H9 (cell line): ENCODE data around the gene IRF6. TPM values are rescaled to one million over a fixed set of nuclear protein-coding genes. Genes with fewer than 3 reads are reported as not detected.
A peak's percentile ranks its signal among the peaks of the same experiment; 100 is the strongest.

Experiments used
- DNase-seq: peaks from one replicate; pipeline ENCODE4 v3.0.0-alpha.2; 2017
- H2AFZ ChIP-seq: one replicate; pipeline ENCODE4 v1.6.1; 2013; ENCODE audit warnings: mild to moderate bottlenecking, low read length, control low read depth, moderate library complexity
- H2AK5ac ChIP-seq: 2 replicates; pipeline ENCODE4 v1.6.1; 2013; ENCODE audit warnings: low read length, control low read depth, mixed read lengths; ENCODE audit not compliant: insufficient read length
- H2BK120ac ChIP-seq: one replicate; pipeline ENCODE4 v1.6.1; 2013; ENCODE audit warnings: low read depth, mild to moderate bottlenecking, low read length, control low read depth, inconsistent platforms; ENCODE audit not compliant: poor library complexity, severe bottlenecking
- H2BK12ac ChIP-seq: 2 replicates; pipeline ENCODE4 v1.6.1; 2013; ENCODE audit warnings: low read length, control low read depth, mixed read lengths, low read depth; ENCODE audit not compliant: insufficient read length
- H2BK15ac ChIP-seq: 2 replicates; pipeline ENCODE4 v1.6.1; 2013; ENCODE audit warnings: low read depth, low read length, control low read depth
- H2BK20ac ChIP-seq: one replicate; pipeline ENCODE4 v1.6.1; 2013; ENCODE audit warnings: low read depth, mild to moderate bottlenecking, low read length, control low read depth, inconsistent platforms; ENCODE audit not compliant: poor library complexity, severe bottlenecking
- H2BK5ac ChIP-seq: 2 replicates; pipeline ENCODE4 v1.6.1; 2013; ENCODE audit warnings: low read length, control low read depth, mixed read lengths; ENCODE audit not compliant: insufficient read length
- H3K14ac ChIP-seq: 2 replicates; pipeline ENCODE4 v1.6.1; 2013; ENCODE audit warnings: low read length, control low read depth; ENCODE audit not compliant: insufficient read depth
- H3K18ac ChIP-seq: 2 replicates; pipeline ENCODE4 v1.6.1; 2013; ENCODE audit warnings: low read depth, mild to moderate bottlenecking, mixed read lengths, low read length, control low read depth; ENCODE audit not compliant: insufficient read length
- H3K23ac ChIP-seq: 2 replicates; pipeline ENCODE4 v1.6.1; 2013; ENCODE audit warnings: low read length, control low read depth, mixed read lengths, low read depth; ENCODE audit not compliant: insufficient read length
- H3K23me2 ChIP-seq: 2 replicates; pipeline ENCODE4 v1.6.1; 2013; ENCODE audit warnings: low read depth, mild to moderate bottlenecking, mixed read lengths, low read length, control low read depth; ENCODE audit not compliant: insufficient read length, poor library complexity, severe bottlenecking
- H3K27ac ChIP-seq: 2 replicates; pipeline ENCODE4 v1.5.1; 2013; ENCODE audit warnings: low read length, control low read depth, mixed read lengths, low read depth; ENCODE audit not compliant: insufficient read length
- H3K27me3 ChIP-seq: 2 replicates; pipeline ENCODE4 v1.6.1; 2013; ENCODE audit warnings: low read length, control low read depth, inconsistent platforms; ENCODE audit not compliant: insufficient read depth
- H3K4ac ChIP-seq: 2 replicates; pipeline ENCODE4 v1.6.1; 2013; ENCODE audit warnings: low read depth, mild to moderate bottlenecking, control low read depth, inconsistent platforms, low read length, moderate library complexity
- H3K4me1 ChIP-seq: 2 replicates; pipeline ENCODE4 v1.6.1; 2013; ENCODE audit warnings: low read length, control low read depth, inconsistent platforms; ENCODE audit not compliant: insufficient read depth
- H3K4me2 ChIP-seq: 2 replicates; pipeline ENCODE4 v1.6.1; 2013; ENCODE audit warnings: low read length, control low read depth, mixed read lengths; ENCODE audit not compliant: insufficient read length, insufficient read depth
- H3K56ac ChIP-seq: 2 replicates; pipeline ENCODE4 v1.6.1; 2013; ENCODE audit warnings: low read depth, mild to moderate bottlenecking, mixed read lengths, low read length, control low read depth; ENCODE audit not compliant: insufficient read length
- H3K79me1 ChIP-seq: 2 replicates; pipeline ENCODE4 v1.6.1; 2013; ENCODE audit warnings: low read depth, mild to moderate bottlenecking, moderate library complexity, low read length, control low read depth, inconsistent platforms; ENCODE audit not compliant: insufficient read depth, poor library complexity, severe bottlenecking
- H3K79me2 ChIP-seq: 2 replicates; pipeline ENCODE4 v1.6.1; 2013; ENCODE audit warnings: low read length, control low read depth, inconsistent platforms; ENCODE audit not compliant: insufficient read depth
- H3K9ac ChIP-seq: 2 replicates; pipeline ENCODE4 v1.6.1; 2013; ENCODE audit warnings: low read length, control low read depth, mixed read lengths; ENCODE audit not compliant: insufficient read length; ENCODE audit errors: extremely low read depth
- H3K9me3 ChIP-seq: one replicate; pipeline ENCODE4 v1.6.1; 2013; ENCODE audit warnings: low read depth, low read length, inconsistent platforms; ENCODE audit not compliant: control insufficient read depth
- H3T11ph ChIP-seq: one replicate; pipeline ENCODE4 v1.6.1; 2013; ENCODE audit warnings: mild to moderate bottlenecking, low read length, control low read depth, inconsistent platforms
- H4K20me1 ChIP-seq: one replicate; pipeline ENCODE4 v1.6.1; 2013; ENCODE audit not compliant: control insufficient read depth, insufficient read length, insufficient read depth
- H4K5ac ChIP-seq: 2 replicates; pipeline ENCODE4 v1.6.1; 2013; ENCODE audit warnings: low read depth, mild to moderate bottlenecking, mixed read lengths, low read length, control low read depth; ENCODE audit not compliant: insufficient read length
- H4K8ac ChIP-seq: replicated peaks from 2 replicates; pipeline ENCODE4 v1.6.1; 2013; ENCODE audit warnings: low read length, control low read depth, mixed read lengths, low read depth; ENCODE audit not compliant: insufficient read length
- H4K91ac ChIP-seq: 2 replicates; pipeline ENCODE4 v1.6.1; 2013; ENCODE audit warnings: low read depth, mild to moderate bottlenecking, moderate library complexity, mixed read lengths, low read length, control low read depth; ENCODE audit not compliant: insufficient read length
- H3K27ac Mint-ChIP-seq, 3 experiments: 2 replicates in 2 of 3; 3 replicates in 1 of 3; pipeline ENCODE4 v1.8.0; 2020 to 2021; ENCODE audit warnings: mixed read lengths in 3 of 3, mild to moderate bottlenecking in 1 of 3, moderate library complexity in 1 of 3
- H3K27me3 Mint-ChIP-seq: 2 replicates; pipeline ENCODE4 v1.8.0; 2021; ENCODE audit warnings: low read depth, mild to moderate bottlenecking, moderate library complexity, mixed read lengths
- H3K36me3 Mint-ChIP-seq, 3 experiments: 2 replicates in 2 of 3; 3 replicates in 1 of 3; pipeline ENCODE4 v1.8.0; 2020 to 2021; ENCODE audit warnings: low read depth in 3 of 3, mixed read lengths in 3 of 3; ENCODE audit not compliant: insufficient read depth in 1 of 3
- H3K4me1 Mint-ChIP-seq, 2 experiments: 2 replicates each; pipeline ENCODE4 v1.8.0; 2020; ENCODE audit warnings: mixed read lengths in 2 of 2
- H3K4me3 Mint-ChIP-seq, 2 experiments: 2 replicates in 1 of 2; 3 replicates in 1 of 2; pipeline ENCODE4 v1.8.0; 2020 to 2021; ENCODE audit warnings: mild to moderate bottlenecking in 2 of 2, mixed read lengths in 2 of 2, moderate library complexity in 1 of 2
- H3K9me3 Mint-ChIP-seq, 2 experiments: 2 replicates in 1 of 2; 3 replicates in 1 of 2; pipeline ENCODE4 v1.8.0; 2020; ENCODE audit warnings: mild to moderate bottlenecking in 2 of 2, mixed read lengths in 2 of 2, moderate library complexity in 1 of 2
- CTCF ChIP-seq: fragments of 200-600 bp; sonication (generic); conservative IDR thresholded peaks from 3 replicates; pipeline ENCODE4 v1.8.0; 2021; ENCODE audit warnings: antibody characterized with exemption, mild to moderate bottlenecking
- WGBS: extraction: QIAGEN DNeasy Blood & Tissue Kit; methylation state at CpG from one replicate; pipeline ENCODE4 v1.1.7; 2013; ENCODE audit warnings: missing lambda C conversion rate, low lambda C conversion rate, mixed read lengths; ENCODE audit not compliant: insufficient read length; ENCODE audit errors: extremely low coverage; 5-methylcytosine and 5-hydroxymethylcytosine counted together
- total RNA-seq: library from RNA; stranded (reverse); gene quantifications from 2 replicates; pipeline ENCODE4 v1.2.1, GENCODE V29; 2021

Gene IRF6
- total RNA-seq, 1 experiment from 2014 or later, result 7.1 TPM

GRCh38 chr1:209766051-209766450 is 39.9 kb downstream of the IRF6 start:
- Histone ChIP-seq H4K5ac (no peak overlapping the region), H2BK5ac (no peak overlapping the region), H3T11ph (no peak overlapping the region), H2BK12ac (no peak overlapping the region), H3K4me1 (no peaks in the 10 kb centered on the region), H2BK120ac (no peak overlapping the region), H3K4me2 (no peak overlapping the region), H3K4ac (no peak overlapping the region), H4K91ac (no peak overlapping the region), H2AFZ (no peak overlapping the region), H3K27me3 (no peaks in the 10 kb centered on the region), H4K20me1 (peaks cover 3% of the 10 kb centered on the region), H3K56ac (peak overlapping the region; percentile 76), H3K9me3 (no peaks in the 10 kb centered on the region), H4K8ac (no peak overlapping the region), H3K14ac (no peak overlapping the region), H3K79me1 (no peaks in the 10 kb centered on the region), H2BK15ac (no peak overlapping the region), H3K23ac (no peak overlapping the region), H3K27ac (no peak overlapping the region), H3K9ac (no peak overlapping the region), H3K79me2 (no peaks in the 10 kb centered on the region), H2AK5ac (no peak overlapping the region), H3K18ac (no peak overlapping the region), H2BK20ac (no peak overlapping the region), H3K23me2 (no peaks in the 10 kb centered on the region)
- no peak for TF ChIP-seq CTCF
- no peak overlapping the region for H3K27ac Mint-ChIP-seq
- H3K4me1 Mint-ChIP-seq, result peaks cover 0 to 6% of the 10 kb centered on the region in 2 experiments; a peak in 1 of 4 replicates
- H3K36me3 Mint-ChIP-seq, result no peaks in the 10 kb centered on the region; a peak in 1 of 7 replicates
- H3K4me3 Mint-ChIP-seq, result no peak overlapping the region
- WGBS, result no CpG with 5 or more reads among the region's 2 CpGs
- DNase-seq, result no peak
- H3K27me3 Mint-ChIP-seq, result peaks cover 9% of the 10 kb centered on the region
- H3K9me3 Mint-ChIP-seq, result no peaks in the 10 kb centered on the region; a peak in 1 of 5 replicates
